ENCODE results near the gene TUSC2. TPM values are rescaled to one million over a fixed set of nuclear protein-coding genes. Genes with fewer than 3 reads are reported as not detected.

TUSC2 gene
- total RNA-seq, 1 experiment from 2014 or later: 38.3 TPM

GRCh38 chr3:50279255-50280016 is 48.6 kb downstream of the TUSC2 start:
- H3K9me3 ChIP-seq: no peaks in the 10 kb centered on the region
- intact Hi-C loops (cut with micrococcal nuclease; ENCODE audit: unreplicated experiment): loop anchor here (2.0 kb wide), 1 partner anchor 19 kb away; the partner anchor contains the start of genes HYAL3 and NAA80
- H3K4me1 ChIP-seq: no peaks in the 10 kb centered on the region; the same call in 1 of the 2 replicates
- Mint-ChIP-seq H3K4me3 (ENCODE audit: unreplicated experiment) (no peak overlapping the region), H3K9me3 (ENCODE audit: unreplicated experiment) (no peaks in the 10 kb centered on the region), H3K4me1 (ENCODE audit: low read depth, unreplicated experiment) (peaks cover 3% of the 10 kb centered on the region), H3K27me3 (ENCODE audit: insufficient read depth, unreplicated experiment) (no peaks in the 10 kb centered on the region), H3K27ac (ENCODE audit: unreplicated experiment) (no peak overlapping the region), H3K36me3 (ENCODE audit: insufficient read depth, unreplicated experiment) (peaks cover under 1% of the 10 kb centered on the region)
- ChIA-PET CTCF (interaction anchor here (0.6 to 1.2 kb wide), 6 partner anchors 12 to 145 kb away, joined by 3 to 4 read pairs (median 4); partner anchors contain the start of genes HYAL3 and NAA80), POLR2A (interaction anchor here (0.9 kb wide), 1 partner anchor 44 kb away, joined by 3 read pairs; the partner anchor contains the start of gene GNAI2)
- no peak for DNase-seq
- no peaks in the 10 kb centered on the region for H3K27me3 ChIP-seq (replicated peaks; ENCODE audit: control insufficient read depth, insufficient read depth, low read length)
- BruUV-seq (replicated peaks): no TSS peak
- TF ChIP-seq, protein P1, sequence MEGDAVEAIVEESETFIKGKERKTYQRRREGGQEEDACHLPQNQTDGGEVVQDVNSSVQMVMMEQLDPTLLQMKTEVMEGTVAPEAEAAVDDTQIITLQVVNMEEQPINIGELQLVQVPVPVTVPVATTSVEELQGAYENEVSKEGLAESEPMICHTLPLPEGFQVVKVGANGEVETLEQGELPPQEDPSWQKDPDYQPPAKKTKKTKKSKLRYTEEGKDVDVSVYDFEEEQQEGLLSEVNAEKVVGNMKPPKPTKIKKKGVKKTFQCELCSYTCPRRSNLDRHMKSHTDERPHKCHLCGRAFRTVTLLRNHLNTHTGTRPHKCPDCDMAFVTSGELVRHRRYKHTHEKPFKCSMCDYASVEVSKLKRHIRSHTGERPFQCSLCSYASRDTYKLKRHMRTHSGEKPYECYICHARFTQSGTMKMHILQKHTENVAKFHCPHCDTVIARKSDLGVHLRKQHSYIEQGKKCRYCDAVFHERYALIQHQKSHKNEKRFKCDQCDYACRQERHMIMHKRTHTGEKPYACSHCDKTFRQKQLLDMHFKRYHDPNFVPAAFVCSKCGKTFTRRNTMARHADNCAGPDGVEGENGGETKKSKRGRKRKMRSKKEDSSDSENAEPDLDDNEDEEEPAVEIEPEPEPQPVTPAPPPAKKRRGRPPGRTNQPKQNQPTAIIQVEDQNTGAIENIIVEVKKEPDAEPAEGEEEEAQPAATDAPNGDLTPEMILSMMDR (IDR thresholded peaks at IDR 0.05; ENCODE audit: insufficient read depth in 1 of 2, low read depth in 1 of 2, low read length in 1 of 2, severe bottlenecking in 1 of 2, unreplicated experiment in 1 of 2): no peak
- H3K36me3 ChIP-seq (ENCODE audit: control insufficient read depth, insufficient read depth, low read length): peaks cover 2% of the 10 kb centered on the region; the same call in 1 of the 2 replicates
- no peak overlapping the region for H3K4me3 ChIP-seq (ENCODE audit: low read depth, low read length)

- BruUV-seq (replicated peaks): no TSS peak
- Mint-ChIP-seq H3K4me1 (ENCODE audit: low read depth, unreplicated experiment) (peaks cover 8% of the 10 kb centered on the region), H3K27me3 (ENCODE audit: insufficient read depth, unreplicated experiment) (no peaks in the 10 kb centered on the region), H3K36me3 (ENCODE audit: insufficient read depth, unreplicated experiment) (peaks cover 7% of the 10 kb centered on the region), H3K9me3 (ENCODE audit: unreplicated experiment) (no peaks in the 10 kb centered on the region), H3K4me3 (ENCODE audit: unreplicated experiment) (no peak within 1 kb of the TSS), H3K27ac (ENCODE audit: unreplicated experiment) (no peak within 1 kb of the TSS)
- POLR2A ChIA-PET: interaction anchor here (0.9 kb wide), 1 partner anchor 43 kb away, joined by 3 read pairs; the partner anchor contains the start of gene GNAI2
- TF ChIP-seq, protein P1 (IDR thresholded peaks at IDR 0.05; ENCODE audit: insufficient read depth in 1 of 2, low read depth in 1 of 2, low read length in 1 of 2, severe bottlenecking in 1 of 2, unreplicated experiment in 1 of 2): no peak
- no peaks in the 10 kb centered on the region for H3K9me3 ChIP-seq
- intact Hi-C loops (cut with micrococcal nuclease; ENCODE audit: unreplicated experiment): no loop called here
- CTCF ChIA-PET: interaction anchor here (0.6 to 1.2 kb wide), 3 partner anchors 13 to 29 kb away, joined by 3 to 4 read pairs (median 3); partner anchors contain the start of genes HYAL3 and NAA80
- H3K4me1 ChIP-seq: peaks cover 4% of the 10 kb centered on the region; the same call in 1 of the 2 replicates
- H3K4me3 ChIP-seq (ENCODE audit: low read depth, low read length): no peak within 1 kb of the TSS
- no peak for DNase-seq
- H3K36me3 ChIP-seq (ENCODE audit: control insufficient read depth, insufficient read depth, low read length): peaks cover 2% of the 10 kb centered on the region; the same call in 1 of the 2 replicates
- H3K27me3 ChIP-seq (replicated peaks; ENCODE audit: control insufficient read depth, insufficient read depth, low read length): no peaks in the 10 kb centered on the region
Observed at GRCh38 chr3:50278880-50279224, 49.2 kb downstream of the TUSC2 start, which contains the start of gene LSMEM2. Gene LSMEM2, plus strand, starts transcription at chr3:50279087. Its CDS starts 27 bp downstream, at chr3:50279114.

GRCh38 chr3:50278123-50278879 is 49.7 kb downstream of the TUSC2 start:
- H3K9me3 Mint-ChIP-seq (ENCODE audit: unreplicated experiment): no peaks in the 10 kb centered on the region
- no TSS peak for BruUV-seq (replicated peaks)
- DNase-seq: no peak
- H3K27me3 Mint-ChIP-seq (ENCODE audit: insufficient read depth, unreplicated experiment): no peaks in the 10 kb centered on the region
- Histone ChIP-seq H3K4me3 (ENCODE audit: low read depth, low read length) (no peak overlapping the region), H3K36me3 (ENCODE audit: control insufficient read depth, insufficient read depth, low read length) (peaks cover 2% of the 10 kb centered on the region; the same call in 1 of the 2 replicates), H3K27me3 (replicated peaks; ENCODE audit: control insufficient read depth, insufficient read depth, low read length) (no peaks in the 10 kb centered on the region), H3K9me3 (no peaks in the 10 kb centered on the region), H3K4me1 (peaks cover 5% of the 10 kb centered on the region)
- H3K4me3 Mint-ChIP-seq (ENCODE audit: unreplicated experiment): no peak overlapping the region
- CTCF ChIA-PET: interaction anchor here (1.2 kb wide), 1 partner anchor 21 kb away, joined by 3 read pairs; the partner anchor contains the start of genes HYAL3 and NAA80
- intact Hi-C loops (cut with micrococcal nuclease; ENCODE audit: unreplicated experiment): no loop called here
- TF ChIP-seq, protein P1 (IDR thresholded peaks at IDR 0.05; ENCODE audit: insufficient read depth in 1 of 2, low read depth in 1 of 2, low read length in 1 of 2, severe bottlenecking in 1 of 2, unreplicated experiment in 1 of 2): no peak
- peaks cover 8% of the 10 kb centered on the region for H3K4me1 Mint-ChIP-seq (ENCODE audit: low read depth, unreplicated experiment)
- no peak overlapping the region for H3K27ac Mint-ChIP-seq (ENCODE audit: unreplicated experiment)
- POLR2A ChIA-PET: no interaction called here
- H3K36me3 Mint-ChIP-seq (ENCODE audit: insufficient read depth, unreplicated experiment): peaks cover 8% of the 10 kb centered on the region
